ENCODE data around the gene KIAA1549.

- TF ChIP-seq CTCF (IDR thresholded peaks at IDR 0.05 in 2 of 3, conservative IDR thresholded peaks at IDR 0.05 in 1 of 3; ENCODE audit: insufficient read depth in 2 of 3, low read depth in 1 of 3, low read length in 3 of 3), result no peak
- TF ChIP-seq RAD21 (CRISPR knock-in tag; conservative IDR thresholded peaks at IDR 0.05 in 1 of 2, IDR thresholded peaks at IDR 0.05 in 1 of 2), result no peak
- TF ChIP-seq TOE1 (IDR thresholded peaks at IDR 0.05; ENCODE audit: borderline replicate concordance), result no peak
- TF ChIP-seq TOE1 (CRISPR knock-in tag; IDR thresholded peaks at IDR 0.05; ENCODE audit: borderline replicate concordance, low read depth), result no peak
- no peak for TF ChIP-seq ZNF24 (IDR thresholded peaks at IDR 0.05)
- no peak for TF ChIP-seq FOXA3 (CRISPR knock-in tag; conservative IDR thresholded peaks at IDR 0.05 in 1 of 2, IDR thresholded peaks at IDR 0.05 in 1 of 2)
- no peak for TF ChIP-seq HNRNPUL1 (IDR thresholded peaks at IDR 0.05; ENCODE audit: low read length)
- no peak for TF ChIP-seq SMARCA5 (IDR thresholded peaks at IDR 0.05)
- TF ChIP-seq EGR1 (conservative IDR thresholded peaks at IDR 0.05), result no peak
Observed at GRCh38 chr7:138816650-138817049, 164.5 kb downstream of the KIAA1549 start.
